Activated CD8-positive, alpha-beta memory T cell treated with anti-CD3 and anti-CD28 coated beads, Interleukin-2, amount 50 U/mL, for 24 hours (primary cell): ENCODE results near the gene AKR1C8.
"Not testable (repeated sequence)": the region's sequence is repeated elsewhere in the genome, so short reads cannot be mapped to it uniquely, and the experiment has no call there.

Experiments
- DNase-seq: peaks from one replicate; pipeline ENCODE4 v3.0.0-alpha.2; 2020; ENCODE audit errors: extremely low read depth

Gene AKR1C8

GRCh38 chr10:5184987-5185775, at the start of gene AKR1C8:
Gene AKR1C8 (minus strand): TSS chr10:5185150. CDS start chr10:5185104, 46 bp downstream.
- DNase-seq, result no peak

GRCh38 chr10:5234106-5234860, 49.3 kb upstream of the AKR1C8 start:
- no peak for DNase-seq

- no peak for DNase-seq
These were observed 48.4 kb upstream of the AKR1C8 start for GRCh38 chr10:5233324-5233723.

GRCh38 chr10:5229019-5229418, 44.1 kb upstream of the AKR1C8 start:
- DNase-seq, result no peak

GRCh38 chr10:5222942-5223341, 38.0 kb upstream of the AKR1C8 start:
- DNase-seq, result not testable (repeated sequence)

GRCh38 chr10:5219262-5219661, 34.3 kb upstream of the AKR1C8 start:
- DNase-seq, result no peak

GRCh38 chr10:5216801-5217200, 31.9 kb upstream of the AKR1C8 start:
- DNase-seq, result no peak

GRCh38 chr10:5211696-5212536, 27.0 kb upstream of the AKR1C8 start:
- DNase-seq, result no peak

- not testable (repeated sequence) for DNase-seq
These were observed 25.3 kb upstream of the AKR1C8 start for GRCh38 chr10:5210261-5210660.

GRCh38 chr10:5209776-5210175, 24.8 kb upstream of the AKR1C8 start:
- DNase-seq, result not testable (repeated sequence)

- no peak for DNase-seq
These were observed 21.8 kb upstream of the AKR1C8 start for GRCh38 chr10:5206799-5207198.

- DNase-seq, result no peak
These were observed 14.4 kb upstream of the AKR1C8 start for GRCh38 chr10:5199398-5199797.

GRCh38 chr10:5198386-5198785, 13.4 kb upstream of the AKR1C8 start:
- no peak for DNase-seq

GRCh38 chr10:5196702-5197113, 11.8 kb upstream of the AKR1C8 start, which contains the start of gene AKR1C4:
Gene AKR1C4 (plus strand): TSS chr10:5196837. CDS start chr10:5196868, 31 bp downstream.
- DNase-seq, result no peak

GRCh38 chr10:5195727-5196374, 10.9 kb upstream of the AKR1C8 start:
- DNase-seq, result no peak

GRCh38 chr10:5194431-5194830, 9.5 kb upstream of the AKR1C8 start:
- no peak for DNase-seq

- DNase-seq, result no peak
These were observed 3.4 kb upstream of the AKR1C8 start for GRCh38 chr10:5188358-5188757.

- DNase-seq, result no peak
These were observed 2.9 kb upstream of the AKR1C8 start for GRCh38 chr10:5187867-5188266.

- no peak for DNase-seq
These were observed 1.0 kb downstream of the AKR1C8 start for GRCh38 chr10:5183923-5184322.

GRCh38 chr10:5180503-5180902, 4.4 kb downstream of the AKR1C8 start:
- not testable (repeated sequence) for DNase-seq

- not testable (repeated sequence) for DNase-seq
These were observed 9.4 kb downstream of the AKR1C8 start for GRCh38 chr10:5175581-5175980.
